Mesenteric fat pad (tissue), 1 donor: Measurements from ENCODE around the gene GALNT1. TPM values are rescaled to one million over a fixed set of nuclear protein-coding genes. Genes with fewer than 3 reads are reported as not detected.

Experiments
- DNase-seq: peaks from one replicate; pipeline ENCODE4 v3.0.0-alpha.2; 2020; ENCODE audit warnings: low spot score
- total RNA-seq: library from RNA; stranded (reverse); fragmentation: NEBNext Ultra II Directional; extraction: Animal tissue kit (Norgen Biotek cat#: 25700); gene quantifications from one replicate; pipeline ENCODE4 v1.2.1, GENCODE V29; 2021
- donor health status: DM: yes; HTN: yes; CAD: no.

GALNT1 gene
- total RNA-seq, 1 donor from 2014 or later = 79.0 TPM

DNA sequence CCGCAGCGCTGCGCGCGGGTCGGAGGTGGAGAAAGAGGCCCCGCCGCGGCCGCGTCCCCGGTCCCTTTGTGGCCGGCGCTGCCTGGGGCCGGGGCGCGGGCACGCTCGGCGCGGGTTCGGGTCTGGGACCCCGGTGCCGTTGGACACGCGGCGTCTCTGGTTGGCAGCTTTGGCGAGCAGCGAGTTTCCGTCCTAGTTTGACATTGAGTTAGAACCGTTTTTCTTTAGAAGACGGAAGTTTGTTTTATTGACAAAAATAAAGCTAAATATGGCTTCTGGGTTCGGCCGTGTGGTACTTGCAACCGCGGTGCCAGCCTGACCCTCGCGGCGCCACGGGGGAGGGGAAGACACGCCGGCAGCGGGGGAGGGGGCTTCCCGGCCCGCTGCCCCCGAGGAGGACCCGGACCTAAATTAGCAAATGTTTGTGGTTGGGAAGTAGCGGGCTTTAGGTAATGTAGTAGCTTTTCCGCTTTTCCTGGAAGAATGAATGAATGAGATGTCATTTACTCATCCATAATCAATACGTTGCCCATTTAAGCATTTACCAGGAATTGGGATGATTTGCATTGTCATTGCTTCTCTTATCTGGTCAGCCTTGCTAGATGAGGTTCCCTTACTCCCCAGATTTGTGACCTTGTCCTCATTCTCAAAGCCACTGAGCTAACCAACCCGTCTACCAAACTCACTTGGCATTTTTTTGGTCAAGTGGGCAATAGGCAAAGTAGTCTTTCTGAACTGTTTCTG, 530 bp downstream of the GALNT1 start:
- no peak for DNase-seq

DNA sequence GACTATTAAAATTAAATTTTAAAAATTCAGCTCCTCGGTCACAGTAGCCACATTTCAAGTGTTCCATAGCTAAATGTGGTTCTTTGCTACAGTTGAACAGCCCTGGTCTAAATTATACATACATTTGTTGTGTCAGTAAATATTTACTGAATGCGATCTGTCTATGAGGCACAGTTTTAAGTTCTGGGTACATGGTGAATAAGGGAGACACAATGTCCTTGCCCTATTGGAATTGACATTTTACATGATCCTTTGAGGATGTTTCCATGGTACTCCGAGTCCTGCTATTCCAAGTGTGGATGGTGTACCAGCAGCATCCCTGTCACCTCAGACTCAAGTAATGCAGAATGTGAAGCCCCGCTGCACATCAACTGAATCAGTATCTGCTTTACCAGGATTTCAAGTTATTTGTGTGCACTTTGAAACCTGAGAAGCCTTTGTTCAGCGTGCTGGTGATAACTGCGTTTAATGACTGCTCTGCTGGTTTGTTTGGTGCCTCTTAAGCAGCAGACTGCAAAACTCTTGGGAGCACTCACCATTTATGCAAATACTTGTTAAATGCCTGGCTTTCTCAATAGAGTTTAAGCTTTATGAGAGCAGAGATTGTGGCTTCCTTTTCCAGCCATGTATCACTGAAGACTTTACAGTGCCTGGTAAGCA, 1.5 kb downstream of the GALNT1 start:
- no peak for DNase-seq

DNA sequence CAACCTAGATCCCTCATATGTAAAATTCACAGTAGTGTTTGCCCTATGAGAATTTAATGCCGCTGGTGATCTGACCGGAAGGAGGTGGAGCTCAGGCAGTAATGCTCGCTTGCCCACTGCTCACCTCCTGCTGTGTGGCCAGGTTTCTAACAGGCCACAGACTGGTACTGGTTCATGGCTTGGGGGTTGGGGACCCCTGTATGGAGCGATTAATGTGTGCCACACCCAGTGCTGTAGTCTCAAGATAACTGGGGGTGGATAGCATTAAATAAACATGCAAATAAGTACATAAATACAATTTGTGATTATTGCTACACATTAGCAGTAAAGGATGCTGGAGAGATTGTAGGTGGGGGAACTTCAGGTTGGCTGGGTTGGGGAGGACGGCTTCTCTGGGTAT, 3.2 kb downstream of the GALNT1 start:
- no peak for DNase-seq

DNA sequence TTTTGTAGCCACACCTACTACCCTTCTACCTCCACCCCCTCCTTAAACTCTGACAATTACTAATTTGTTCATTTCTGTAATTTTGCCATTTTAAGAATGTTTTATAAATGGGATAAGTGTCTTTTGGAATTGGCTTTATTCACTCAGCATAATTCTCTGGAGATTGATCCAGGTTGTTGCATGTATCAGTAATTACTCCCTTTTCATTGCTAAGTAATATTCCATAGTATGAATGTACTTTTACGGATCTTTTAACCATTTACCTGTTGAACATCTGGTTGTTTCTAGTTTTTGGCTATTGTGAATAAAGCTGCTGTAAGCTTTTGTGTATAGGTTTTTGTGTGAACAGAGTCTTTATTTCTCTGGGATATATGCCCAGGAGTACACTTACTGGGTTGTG, 4.1 kb downstream of the GALNT1 start:
- no peak for DNase-seq

DNA sequence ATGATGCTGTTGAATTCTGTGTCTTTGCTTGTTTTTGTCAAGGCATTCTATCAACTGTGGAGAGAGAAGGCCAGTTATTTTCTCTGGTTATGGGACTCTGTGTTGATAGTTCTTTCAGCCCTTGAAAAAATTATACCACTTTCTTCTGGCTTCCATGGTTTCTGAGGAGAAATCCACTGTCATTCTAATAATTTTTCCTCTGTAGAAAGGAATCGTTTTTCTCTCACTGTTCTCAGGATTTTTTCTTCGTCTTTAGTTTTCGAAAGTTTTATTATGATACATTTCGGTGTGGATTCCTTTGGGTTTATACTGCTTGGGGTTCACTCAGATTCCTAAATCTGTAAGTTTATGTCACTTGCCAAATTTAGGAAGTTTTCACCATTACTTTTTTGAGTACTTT, 6.6 kb downstream of the GALNT1 start:
- no peak for DNase-seq

DNA sequence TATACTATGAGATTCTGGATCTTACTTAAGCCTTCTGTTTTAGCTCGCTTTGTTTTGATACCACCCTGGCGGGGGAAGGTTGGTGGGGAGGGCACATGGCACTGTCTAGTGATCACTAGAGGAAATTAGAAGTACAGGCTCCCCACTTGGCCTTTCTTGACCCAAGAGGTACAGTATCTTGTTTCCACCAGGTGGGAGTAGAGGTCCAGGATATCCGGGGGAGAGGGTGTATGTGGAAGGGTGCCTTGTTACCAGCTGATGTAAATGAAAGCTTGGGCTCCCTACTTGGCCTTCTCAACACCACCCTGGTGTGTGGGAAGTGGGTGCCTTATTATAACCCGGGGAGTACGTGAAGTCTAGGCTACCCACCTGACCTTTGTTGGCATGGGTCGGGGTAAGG, 7.5 kb downstream of the GALNT1 start:
- no peak for DNase-seq

DNA sequence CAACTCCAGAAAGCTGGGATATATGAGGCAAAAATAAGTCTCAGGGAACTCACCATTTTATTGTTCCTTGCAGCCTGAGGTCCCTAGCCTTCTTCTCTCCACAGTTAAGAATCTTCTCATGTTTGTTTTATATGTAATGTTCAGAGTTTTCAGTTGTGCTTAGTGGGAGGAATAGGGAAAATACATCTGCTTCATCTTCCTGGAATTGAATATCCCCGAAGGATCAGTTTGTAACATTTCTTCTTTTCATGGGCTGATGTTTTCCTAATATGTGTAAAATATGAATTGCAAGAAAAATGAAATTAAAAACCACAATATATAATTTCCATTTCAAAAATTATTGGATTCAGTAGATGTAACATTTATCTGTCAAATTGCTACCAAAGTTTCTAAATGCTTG, 8.0 kb downstream of the GALNT1 start:
- DNase-seq = no peak

DNA sequence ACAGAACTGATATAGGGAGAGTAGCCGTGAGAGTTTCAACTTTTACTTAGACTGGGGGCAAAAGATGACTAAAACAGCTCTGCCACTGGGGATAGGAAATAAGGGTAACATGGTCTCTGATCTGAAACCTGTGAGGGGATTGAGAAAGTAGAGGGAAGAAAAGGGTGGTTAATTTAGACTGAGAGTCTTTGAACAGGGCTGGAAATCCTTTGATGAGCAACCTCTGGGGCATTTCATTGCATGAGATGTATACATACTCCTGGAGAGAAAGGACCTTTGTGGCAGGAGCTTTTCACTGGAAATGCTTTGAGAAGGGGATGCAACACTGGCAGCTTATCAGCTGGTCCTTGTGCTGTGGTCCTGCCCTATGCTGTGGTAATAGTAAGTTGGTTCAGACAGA, 9.4 kb downstream of the GALNT1 start:
- DNase-seq = no peak

DNA sequence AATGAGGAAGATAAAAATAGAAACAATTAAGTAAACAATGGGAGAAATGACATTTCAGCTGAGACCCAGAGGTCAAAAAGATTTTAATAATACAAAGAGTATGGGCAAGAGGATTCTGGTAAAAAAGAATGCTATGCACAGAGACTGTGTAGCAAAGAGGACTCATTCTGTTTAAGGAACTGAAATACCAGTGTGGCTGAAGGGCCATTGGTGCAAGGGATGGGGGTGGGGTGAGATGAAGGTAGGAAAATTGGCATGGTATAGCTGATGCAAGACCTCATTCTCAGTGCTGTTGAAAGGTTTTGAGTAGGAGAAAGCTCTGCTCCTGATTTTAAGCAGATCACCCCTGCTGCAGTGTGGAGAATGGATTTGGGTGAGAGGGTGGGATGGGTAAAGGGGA, 10.8 kb downstream of the GALNT1 start:
- DNase-seq = no peak

DNA sequence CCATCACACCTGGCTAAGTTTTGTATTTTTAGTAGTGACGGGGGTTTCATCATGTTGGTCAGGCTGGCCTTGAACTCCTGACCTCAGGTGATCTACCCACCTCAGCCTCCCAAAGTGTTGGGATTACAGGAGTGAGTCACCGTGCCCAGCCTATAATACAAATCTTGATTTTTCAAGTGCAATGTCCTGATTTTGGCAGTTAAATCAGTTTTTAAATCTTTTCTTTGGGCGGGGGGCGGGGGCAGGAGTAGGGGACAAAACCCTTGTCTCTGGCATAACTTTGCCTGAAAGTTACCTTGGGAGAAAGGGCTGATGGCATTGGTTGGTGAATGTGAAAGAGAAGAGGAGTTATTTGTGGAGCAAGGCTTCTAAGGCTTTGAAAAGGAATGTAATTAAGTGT, 12.3 kb downstream of the GALNT1 start:
- DNase-seq = no peak

DNA sequence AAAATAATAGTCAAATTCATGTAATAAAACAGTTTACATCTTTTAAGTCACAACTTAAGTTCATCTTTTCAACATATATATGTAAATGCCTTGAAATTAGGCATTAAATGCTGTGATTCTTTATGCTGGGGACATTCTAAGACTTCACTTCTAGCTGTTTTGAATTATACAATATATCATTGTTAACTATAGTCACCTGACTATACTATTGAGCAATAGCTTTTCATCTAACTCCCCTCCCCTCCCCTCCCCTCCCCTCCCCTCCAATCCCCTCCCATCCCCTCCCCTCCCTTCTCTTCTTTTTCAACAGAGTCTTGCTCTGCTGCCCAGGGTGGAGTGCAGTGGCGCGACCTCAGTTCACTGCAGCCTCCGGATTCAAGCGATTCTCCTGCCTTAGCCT, 16.2 kb downstream of the GALNT1 start:
- no peak for DNase-seq

DNA sequence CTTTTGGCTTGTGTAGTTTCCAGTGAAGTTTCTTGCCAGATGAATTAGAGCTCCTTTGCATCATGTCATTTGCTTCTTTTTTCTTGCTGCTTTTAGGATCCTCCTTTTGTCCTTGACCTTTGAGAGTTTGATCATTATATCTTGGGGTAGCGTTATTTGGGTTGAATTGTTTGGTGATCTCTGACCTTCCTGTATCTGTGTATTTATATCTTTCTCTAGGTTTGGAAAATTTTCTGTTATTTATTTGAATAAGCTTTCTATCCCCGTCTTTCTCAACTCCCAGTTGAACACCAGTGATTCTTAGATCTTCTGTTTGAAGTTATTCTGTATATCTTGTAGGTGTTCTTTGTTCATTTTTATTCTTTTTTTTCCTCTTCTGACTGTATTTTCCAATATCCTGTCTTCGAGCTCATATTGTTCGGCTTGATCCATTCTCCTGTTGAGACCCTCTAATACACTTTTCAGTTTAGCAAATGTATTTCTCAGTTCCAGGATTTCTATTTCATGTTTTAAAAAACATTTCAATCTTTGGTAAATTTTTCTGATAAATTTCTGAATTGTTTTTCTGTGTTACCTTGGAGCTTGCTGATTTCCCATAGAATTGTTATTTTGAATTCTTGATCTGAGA, 20.8 kb downstream of the GALNT1 start:
- no peak for DNase-seq

DNA sequence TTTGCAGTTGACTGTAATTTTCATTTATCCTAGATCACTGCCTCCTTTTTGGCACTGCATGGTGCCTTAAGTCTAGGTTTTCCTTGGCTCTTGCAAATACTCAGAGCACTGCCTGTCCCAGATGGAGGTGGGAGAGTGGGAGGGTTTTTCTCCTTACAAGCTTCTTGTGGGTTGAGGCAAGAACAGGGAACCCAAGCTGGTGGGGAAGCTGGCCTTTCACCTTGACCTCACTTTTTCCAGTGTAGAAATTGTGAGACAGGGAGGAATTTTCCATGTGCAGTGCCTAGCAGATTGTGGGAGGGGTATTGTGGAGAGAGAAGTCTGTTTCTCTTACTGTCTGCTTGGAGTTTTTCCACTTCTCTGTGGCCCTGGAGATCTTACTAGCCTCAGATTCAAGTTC, 21.5 kb downstream of the GALNT1 start:
- DNase-seq = no peak

DNA sequence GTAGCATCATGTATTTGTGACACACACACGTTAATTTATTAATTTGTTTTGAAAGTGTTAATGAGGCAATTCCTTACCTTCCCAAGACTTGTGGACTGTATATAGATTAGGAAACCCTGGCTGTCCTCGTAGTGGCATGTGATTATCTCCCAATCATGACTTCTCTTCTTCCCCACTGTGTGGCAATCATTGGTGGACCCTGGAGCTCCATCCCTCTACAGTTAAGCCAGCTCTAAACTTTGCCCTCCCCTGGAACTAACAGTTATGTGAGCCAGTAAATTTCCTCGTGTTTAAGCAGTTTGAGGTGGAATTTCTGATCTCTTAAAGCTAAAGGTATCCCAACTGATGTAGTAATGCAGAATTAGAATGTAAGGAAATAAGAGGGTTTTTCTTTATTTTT, 22.0 kb downstream of the GALNT1 start:
- DNase-seq = no peak

DNA sequence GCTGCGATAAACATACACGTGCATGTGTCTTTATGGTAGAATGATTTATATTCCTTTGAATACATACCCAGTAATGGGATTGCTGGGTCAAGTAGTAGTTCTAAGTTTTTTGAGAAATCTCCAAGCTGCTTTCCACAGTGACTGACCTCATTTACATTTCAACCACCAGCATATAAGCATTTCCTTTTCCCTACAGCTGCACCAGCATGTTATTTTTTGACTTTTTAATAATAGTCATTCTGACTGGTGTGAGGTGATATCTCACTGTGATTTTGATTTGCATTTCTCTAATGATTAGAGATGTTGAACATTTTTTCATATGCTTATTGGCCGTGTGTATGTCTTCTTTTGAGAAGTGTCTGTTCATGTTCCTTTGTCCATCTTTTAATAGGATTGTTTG, 22.8 kb downstream of the GALNT1 start:
- no peak for DNase-seq

DNA sequence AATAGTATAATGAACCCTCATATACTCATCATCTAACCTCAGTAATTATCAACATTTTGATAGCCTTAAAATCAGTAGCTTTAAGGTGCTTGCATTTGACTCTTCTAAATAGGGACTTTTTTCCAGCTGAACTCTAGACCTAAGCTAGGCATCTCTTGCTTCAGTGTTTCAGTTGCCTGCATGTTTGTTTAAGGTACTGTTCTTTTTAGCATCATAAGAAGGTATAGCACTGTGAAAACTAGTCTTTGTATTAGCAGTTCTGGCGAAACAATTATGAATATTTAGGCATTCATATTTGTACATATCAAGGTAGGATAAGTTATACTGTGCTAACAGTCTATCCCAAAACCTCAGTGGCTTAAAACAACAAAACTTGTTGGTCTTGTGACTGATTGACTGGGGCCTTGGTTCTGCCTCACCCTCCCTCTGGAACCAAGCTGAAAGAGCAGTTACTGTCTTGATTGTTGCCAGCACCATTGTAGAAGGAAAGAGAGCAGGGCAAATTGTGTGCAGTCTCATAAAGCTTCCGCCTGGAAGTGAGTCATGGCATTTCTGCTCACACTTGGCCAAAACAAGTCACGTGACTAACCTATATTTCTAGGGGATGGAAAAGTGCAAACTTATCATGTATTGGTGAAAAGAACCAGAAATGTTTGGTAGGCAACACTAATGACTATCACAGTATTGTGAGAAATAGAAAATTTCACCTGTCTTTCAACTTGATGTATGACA, 24.3 kb downstream of the GALNT1 start:
- DNase-seq = no peak

DNA sequence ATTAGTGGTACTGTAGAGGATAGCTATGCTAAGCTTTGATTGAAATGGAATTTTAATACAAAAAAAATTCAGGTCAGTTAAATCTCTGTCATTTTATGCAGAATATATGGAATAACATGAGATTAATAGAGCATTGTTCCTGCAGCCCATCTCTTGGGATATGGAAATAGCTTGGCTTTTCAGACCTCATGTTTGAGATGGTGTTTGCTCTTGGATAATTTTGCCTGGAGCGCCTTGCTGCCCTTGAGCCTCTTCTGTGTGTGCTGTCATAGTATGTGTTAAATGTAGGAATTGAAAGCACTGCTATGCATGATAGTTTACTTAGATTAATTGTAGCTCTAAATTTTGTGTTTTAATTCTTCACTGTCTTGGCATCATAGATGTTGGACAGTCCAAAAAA, 27.7 kb downstream of the GALNT1 start:
- no peak for DNase-seq

DNA sequence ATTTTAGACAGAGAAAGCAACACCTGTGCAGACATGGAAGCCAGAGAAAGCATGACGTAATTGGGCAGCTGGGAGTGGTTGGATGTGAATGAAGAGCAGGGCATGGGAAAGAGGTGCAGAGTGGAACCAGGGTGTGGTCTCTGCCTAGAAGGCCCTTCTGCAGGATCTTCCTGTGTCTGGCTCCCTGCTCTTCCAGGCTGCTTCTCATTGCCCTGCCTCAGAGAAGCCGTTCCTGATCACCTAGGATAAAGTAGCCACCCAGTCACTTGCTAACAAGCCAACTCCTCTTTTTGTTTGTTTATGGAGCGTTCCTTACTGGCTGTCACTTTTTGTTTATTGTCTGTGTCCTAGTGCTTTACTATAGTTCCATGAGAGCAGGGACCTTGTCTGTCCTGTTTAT, 28.5 kb downstream of the GALNT1 start:
- DNase-seq = no peak

DNA sequence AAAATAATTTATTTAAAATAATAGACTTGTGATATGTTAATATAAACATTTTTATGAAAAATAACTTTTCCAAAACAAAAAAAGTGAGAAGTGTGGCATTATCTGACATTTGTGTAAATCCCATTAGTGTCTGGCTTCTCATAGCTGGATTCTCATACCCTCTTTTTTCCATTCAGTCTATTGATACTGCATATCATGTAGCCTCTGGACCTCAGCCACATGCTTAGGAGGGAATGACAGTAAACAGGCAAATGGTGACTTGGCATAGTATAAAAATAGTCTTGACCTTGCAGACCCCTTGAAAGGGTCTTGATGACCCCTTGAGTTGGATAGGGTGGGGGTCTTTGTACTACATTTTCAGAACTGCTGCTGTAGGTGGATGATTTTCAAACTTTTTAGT, 29.2 kb downstream of the GALNT1 start:
- no peak for DNase-seq

DNA sequence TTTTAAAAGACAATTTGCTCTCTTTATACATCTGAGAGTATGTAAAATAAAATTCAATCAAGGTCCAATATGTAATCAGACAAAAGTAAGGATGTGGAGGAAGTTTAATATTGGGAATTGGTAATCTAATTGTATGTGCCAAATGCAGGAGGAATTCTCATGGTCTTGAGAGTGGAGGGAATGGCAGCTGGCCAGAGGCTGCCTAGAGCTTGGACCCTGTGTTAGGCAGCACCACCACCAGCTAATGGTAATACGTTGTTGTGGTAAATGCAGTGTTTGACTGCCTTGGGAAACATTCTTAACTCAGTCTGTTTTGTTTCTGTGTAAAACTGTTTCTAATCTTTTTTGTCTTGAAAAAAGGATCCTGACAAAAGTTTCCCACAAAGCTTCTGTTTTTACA, 30.0 kb downstream of the GALNT1 start:
- DNase-seq = no peak

DNA sequence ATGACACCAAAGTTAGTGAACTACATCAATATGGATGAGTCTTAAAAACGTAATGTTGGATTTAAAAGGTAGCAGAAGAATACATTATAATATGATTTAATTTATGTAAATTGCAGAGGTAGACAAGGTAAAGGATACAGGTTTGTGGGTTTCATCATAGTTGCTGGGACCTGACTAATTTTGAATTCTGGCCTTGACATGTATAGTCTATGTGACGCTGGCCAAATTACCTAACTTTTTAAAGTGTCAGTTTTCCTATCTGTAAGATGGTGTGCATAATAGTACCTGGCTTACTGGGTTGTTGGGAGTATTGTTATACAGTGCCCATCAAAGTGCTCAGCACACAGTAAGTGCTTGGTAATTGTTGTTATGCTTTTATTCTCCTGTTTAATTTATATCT, 34.5 kb downstream of the GALNT1 start:
- no peak for DNase-seq
